Stomach (tissue), 4 donors: ENCODE measurements around the gene TAC3.

Experiments used
- CTCF ChIP-seq, 7 experiments: fragments of 450-650 bp in 4 of 7; fragments of 200-600 bp in 3 of 7; sonication (generic) in 3 of 7; IDR thresholded peaks; one replicate each; pipeline ENCODE4 v1.5.1; 2016 to 2019; ENCODE audit warnings: antibody characterized with exemption in 7 of 7, control low read depth in 2 of 7, mild to moderate bottlenecking in 1 of 7
- POLR2AphosphoS5 ChIP-seq, 3 donors: sonication (generic); formaldehyde crosslinking; IDR thresholded peaks; one replicate each; pipeline ENCODE4 v1.6.1; 2016; ENCODE audit warnings: antibody characterized with exemption in 3 of 3

GRCh38 chr12:56995930-56996496, 20.3 kb downstream of the TAC3 start:
- TF ChIP-seq CTCF (IDR thresholded peaks at IDR 0.05) (no peak), POLR2AphosphoS5 (IDR thresholded peaks at IDR 0.05) (no peak)
